Prostate gland (tissue), 2 donors: ENCODE measurements around the gene LIG1. TPM values are rescaled to one million over a fixed set of nuclear protein-coding genes. Genes with fewer than 3 reads are reported as not detected.
"Not testable (repeated sequence)": the region's sequence is repeated elsewhere in the genome, so short reads cannot be mapped to it uniquely, and the experiment has no call there.

Experiments used
- DNase-seq: peaks from one replicate; pipeline ENCODE4 v3.0.0-alpha.2; 2019; ENCODE audit warnings: low spot score
- H3K27ac ChIP-seq, 2 donors: fragments of 200-600 bp; sonication (generic); 2 replicates each; pipeline ENCODE4 v1.5.1; 2017 to 2019
- H3K27me3 ChIP-seq: fragments of 200-600 bp; sonication (generic); replicated peaks from 2 replicates; pipeline ENCODE4 v1.5.1; 2019; ENCODE audit not compliant: insufficient read depth
- H3K36me3 ChIP-seq, 2 donors: fragments of 200-600 bp; sonication (generic); 1 replicate in 1 of 2; 2 replicates in 1 of 2; pipeline versions ENCODE4 v1.5.1 to v1.8.1; 2017 to 2019
- H3K4me1 ChIP-seq: fragments of 200-600 bp; sonication (generic); replicated peaks from 2 replicates; pipeline ENCODE4 v1.5.1; 2019
- H3K4me3 ChIP-seq, 2 donors: fragments of 200-600 bp; sonication (generic); 2 replicates each; pipeline ENCODE4 v1.5.1; 2017 to 2019
- H3K9me3 ChIP-seq: fragments of 200-600 bp; sonication (generic); 2 replicates; pipeline ENCODE4 v1.5.1; 2017
- POLR2A ChIP-seq: fragments of 450-650 bp; IDR thresholded peaks from one replicate; pipeline ENCODE4 v1.6.1; 2016; ENCODE audit warnings: antibody characterized with exemption, mild to moderate bottlenecking
- POLR2AphosphoS5 ChIP-seq: sonication (generic); formaldehyde crosslinking; IDR thresholded peaks from one replicate; pipeline ENCODE4 v1.6.1; 2017; ENCODE audit warnings: antibody characterized with exemption
- WGBS: methylation state at CpG from one replicate; pipeline ENCODE4 v1.1.5; 2018; 5-methylcytosine and 5-hydroxymethylcytosine counted together
- intact Hi-C: fragments of 100-400 bp; cut with DNase I; formaldehyde crosslinking; loops from one replicate; pipeline ENCODE4 v1.14.2; 2022
- total RNA-seq, 2 donors: library from RNA; depleted of rRNA; stranded (reverse); fragments of >200 nt; gene quantifications; one replicate each; pipeline ENCODE4 v1.1.0, GENCODE V29; 2016
- TF ChIP-seq, protein P1 (sequence below), 4 experiments: fragments of 200-600 bp in 2 of 4; fragments of 450-650 bp in 2 of 4; sonication (generic) in 2 of 4; IDR thresholded peaks; 1 replicate in 3 of 4; 2 replicates in 1 of 4; pipeline ENCODE4 v1.5.1; 2016 to 2019; ENCODE audit warnings: antibody characterized with exemption in 4 of 4, mild to moderate bottlenecking in 2 of 4, moderate library complexity in 2 of 4

Gene LIG1
- total RNA-seq, 2 donors from 2014 or later = 30.6 to 58.7 TPM

DNA sequence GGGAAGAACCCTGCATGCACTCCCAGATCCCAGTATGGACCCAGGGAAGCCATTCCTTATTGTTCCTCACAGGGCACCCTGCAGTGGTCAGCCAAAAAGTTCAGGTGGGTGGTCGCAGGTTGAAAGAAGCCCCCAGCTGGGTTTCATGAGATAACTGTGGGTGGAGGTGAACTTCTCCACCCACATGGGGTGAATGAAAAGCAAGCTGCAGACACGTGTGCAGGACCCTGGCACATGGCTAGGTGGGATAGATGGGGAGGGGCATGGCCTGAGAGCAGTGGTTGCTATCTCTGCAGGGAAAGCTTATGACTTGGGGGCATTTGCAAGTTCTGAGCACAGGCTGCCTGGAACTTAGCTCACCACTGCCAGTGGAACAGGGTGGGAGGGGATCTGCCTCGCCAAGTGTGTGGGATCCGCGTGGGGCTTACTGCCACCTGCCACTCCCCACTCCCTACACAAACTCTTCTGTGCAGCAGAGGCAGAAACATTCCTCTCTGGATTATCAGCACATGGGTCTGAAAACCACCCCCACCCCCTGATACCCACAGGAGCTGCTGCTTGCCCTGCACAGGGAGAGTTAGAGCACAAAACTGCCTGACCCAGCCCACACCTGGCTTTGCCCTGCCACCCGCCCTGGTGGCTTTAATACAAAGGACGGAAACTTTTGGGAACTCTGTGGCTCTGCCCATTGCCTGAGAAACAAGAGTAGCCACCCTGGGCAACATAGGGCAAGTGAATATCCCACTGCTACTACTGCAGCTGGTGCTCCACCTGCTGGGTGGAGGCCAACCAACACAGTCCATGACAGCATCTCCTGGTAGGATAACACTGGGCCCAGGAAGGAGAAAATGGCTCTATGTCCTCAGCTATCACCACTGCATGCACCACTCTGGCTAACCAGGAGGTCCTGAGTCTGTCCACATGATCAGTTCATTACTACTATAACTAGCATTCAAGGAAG lies 84.0 kb downstream of the LIG1 start:
- no peak for DNase-seq
- H3K36me3 ChIP-seq = no peaks in the 10 kb centered on the region
- no peaks in the 10 kb centered on the region for H3K27me3 ChIP-seq
- intact Hi-C loops = no loop called here
- WGBS = 95% methylated on average over 7 of the region's 7 CpGs
- H3K4me1 ChIP-seq = no peaks in the 10 kb centered on the region
- no peaks in the 10 kb centered on the region for H3K9me3 ChIP-seq
- H3K27ac ChIP-seq = peak overlapping the region in 1 of 2 donors; percentile 29
- no peak overlapping the region for H3K4me3 ChIP-seq
- TF ChIP-seq, protein P1, sequence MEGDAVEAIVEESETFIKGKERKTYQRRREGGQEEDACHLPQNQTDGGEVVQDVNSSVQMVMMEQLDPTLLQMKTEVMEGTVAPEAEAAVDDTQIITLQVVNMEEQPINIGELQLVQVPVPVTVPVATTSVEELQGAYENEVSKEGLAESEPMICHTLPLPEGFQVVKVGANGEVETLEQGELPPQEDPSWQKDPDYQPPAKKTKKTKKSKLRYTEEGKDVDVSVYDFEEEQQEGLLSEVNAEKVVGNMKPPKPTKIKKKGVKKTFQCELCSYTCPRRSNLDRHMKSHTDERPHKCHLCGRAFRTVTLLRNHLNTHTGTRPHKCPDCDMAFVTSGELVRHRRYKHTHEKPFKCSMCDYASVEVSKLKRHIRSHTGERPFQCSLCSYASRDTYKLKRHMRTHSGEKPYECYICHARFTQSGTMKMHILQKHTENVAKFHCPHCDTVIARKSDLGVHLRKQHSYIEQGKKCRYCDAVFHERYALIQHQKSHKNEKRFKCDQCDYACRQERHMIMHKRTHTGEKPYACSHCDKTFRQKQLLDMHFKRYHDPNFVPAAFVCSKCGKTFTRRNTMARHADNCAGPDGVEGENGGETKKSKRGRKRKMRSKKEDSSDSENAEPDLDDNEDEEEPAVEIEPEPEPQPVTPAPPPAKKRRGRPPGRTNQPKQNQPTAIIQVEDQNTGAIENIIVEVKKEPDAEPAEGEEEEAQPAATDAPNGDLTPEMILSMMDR (IDR thresholded peaks at IDR 0.05) = no peak
- TF ChIP-seq POLR2AphosphoS5 = no peak
- no peak for TF ChIP-seq POLR2A

DNA sequence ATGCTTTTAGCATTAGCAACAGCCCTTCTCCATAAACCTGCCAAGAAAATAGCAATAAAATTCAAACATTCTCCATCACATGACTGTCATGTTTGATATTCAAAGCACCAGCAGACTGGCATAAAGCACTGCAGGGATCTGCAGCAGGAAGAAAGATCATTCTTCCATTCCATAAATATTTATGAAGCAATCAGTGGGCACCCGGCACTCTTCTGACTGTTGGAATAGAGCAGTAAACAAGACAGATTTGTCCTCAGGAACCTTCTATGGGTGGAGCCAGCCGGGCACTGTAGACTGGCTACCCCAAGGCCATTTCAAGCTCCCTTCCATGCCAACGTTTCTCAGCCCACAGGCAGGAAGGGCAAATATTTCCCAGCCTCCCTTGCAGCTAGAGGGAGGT lies 85.1 kb downstream of the LIG1 start:
- WGBS = 23% methylated on average over 3 of the region's 3 CpGs
- H3K9me3 ChIP-seq = no peaks in the 10 kb centered on the region
- no peaks in the 10 kb centered on the region for H3K4me1 ChIP-seq
- H3K4me3 ChIP-seq = no peak overlapping the region
- intact Hi-C loops = no loop called here
- no peaks in the 10 kb centered on the region for H3K36me3 ChIP-seq
- H3K27me3 ChIP-seq = no peaks in the 10 kb centered on the region
- DNase-seq = no peak
- peak overlapping the region in 1 of 2 donors; percentile 29 for H3K27ac ChIP-seq
- TF ChIP-seq, protein P1 (IDR thresholded peaks at IDR 0.05) = no peak
- TF ChIP-seq POLR2AphosphoS5 = peak; percentile 66
- TF ChIP-seq POLR2A = no peak

DNA sequence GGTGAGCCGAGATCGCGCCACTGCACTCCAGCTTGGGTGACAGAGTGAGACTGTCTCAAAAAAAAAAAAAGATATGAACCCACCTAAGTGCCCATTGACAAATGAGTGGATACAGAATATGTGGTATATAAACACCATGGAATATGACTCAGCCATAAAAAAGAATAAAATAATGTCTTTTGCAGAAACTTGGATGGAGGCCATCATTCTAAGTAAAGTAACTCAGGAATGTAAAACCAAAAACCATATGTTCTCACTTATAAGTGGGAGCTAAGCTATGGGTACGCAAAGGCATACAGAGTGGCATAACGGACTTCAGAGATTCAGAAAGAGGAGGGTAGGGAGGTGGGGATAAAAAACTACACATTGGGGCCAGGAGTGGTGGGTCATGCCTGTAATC lies 89.0 kb downstream of the LIG1 start:
- TF ChIP-seq, protein P1 (IDR thresholded peaks at IDR 0.05) = no peak
- no peak for TF ChIP-seq POLR2A
- TF ChIP-seq POLR2AphosphoS5 = no peak
- Histone ChIP-seq H3K9me3 (no peaks in the 10 kb centered on the region), H3K4me1 (no peaks in the 10 kb centered on the region), H3K4me3 (no peak overlapping the region), H3K36me3 (no peaks in the 10 kb centered on the region), H3K27ac (no peak overlapping the region), H3K27me3 (no peaks in the 10 kb centered on the region)
- WGBS = 89% methylated on average over 5 of the region's 5 CpGs
- DNase-seq = no peak
- intact Hi-C loops = no loop called here

DNA sequence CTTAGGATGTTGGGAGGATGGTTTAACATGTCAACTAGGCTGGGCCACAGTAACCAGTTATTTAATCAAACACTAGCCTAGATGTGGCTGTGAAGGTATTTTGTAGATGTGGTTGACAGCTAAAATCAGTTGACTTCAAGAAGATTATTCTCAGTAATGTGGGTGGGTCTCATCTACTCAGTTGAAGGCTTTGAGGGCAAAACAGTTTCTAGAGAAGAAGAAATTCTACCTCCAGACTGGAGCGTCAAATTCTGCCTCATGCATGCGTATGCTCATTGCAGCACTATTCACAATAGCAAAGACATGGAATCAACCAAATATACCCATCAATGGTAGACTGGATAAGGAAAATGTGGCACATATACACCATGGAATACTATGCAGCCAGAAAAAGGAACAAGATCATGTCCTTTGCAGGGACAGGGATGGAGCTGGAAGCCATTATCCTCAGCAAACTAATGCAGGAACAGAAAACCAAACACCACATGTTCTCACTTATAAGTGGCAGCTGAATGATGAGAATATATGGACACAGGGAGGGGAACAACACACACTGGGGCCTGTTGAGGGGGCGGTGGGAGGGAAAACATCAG lies 99.9 kb downstream of the LIG1 start:
- H3K4me1 ChIP-seq, H3K27me3 ChIP-seq, H3K9me3 ChIP-seq, H3K36me3 ChIP-seq, DNase-seq, H3K4me3 ChIP-seq, H3K27ac ChIP-seq, intact Hi-C loops: not testable (repeated sequence)
- 98% methylated on average over 3 of the region's 3 CpGs for WGBS

DNA sequence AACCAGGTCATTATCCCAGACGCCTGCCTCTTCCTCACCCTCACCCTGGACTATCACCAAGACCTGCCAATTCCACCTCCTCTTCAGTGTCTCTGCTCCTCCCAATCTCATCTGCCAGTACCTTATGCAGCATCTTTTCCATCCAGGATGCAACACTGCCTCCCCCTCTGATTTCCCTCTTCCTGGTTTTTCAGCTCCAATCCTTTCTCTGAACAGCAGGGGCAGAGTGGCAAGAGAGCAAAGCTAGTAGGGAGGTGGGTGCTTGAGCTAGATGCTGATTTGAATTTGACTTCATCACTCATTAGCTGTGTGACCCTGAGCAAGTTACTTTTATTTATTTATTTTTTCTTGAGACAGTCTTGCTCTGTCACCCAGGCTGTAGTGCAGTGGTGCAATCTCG lies 100.7 kb downstream of the LIG1 start:
- H3K27me3 ChIP-seq = no peaks in the 10 kb centered on the region

More for the DNA sequence above, 100.7 kb downstream of the LIG1 start:
- H3K4me1 ChIP-seq = no peaks in the 10 kb centered on the region
- no peaks in the 10 kb centered on the region for H3K36me3 ChIP-seq
- intact Hi-C loops = no loop called here
- TF ChIP-seq POLR2AphosphoS5 (no peak), POLR2A (no peak)
- TF ChIP-seq, protein P1 (IDR thresholded peaks at IDR 0.05) = no peak
- H3K27ac ChIP-seq = no peak overlapping the region
- H3K9me3 ChIP-seq = no peaks in the 10 kb centered on the region
- 79% methylated on average over 2 of the region's 2 CpGs for WGBS
- no peak for DNase-seq
- no peak overlapping the region for H3K4me3 ChIP-seq

Other genes starting within 250 kb of the LIG1 start
- gene BSPH1, start 178.2 kb downstream of the LIG1 start, total RNA-seq = not detected
- not detected for gene ELSPBP1, start 175.7 kb downstream of the LIG1 start, total RNA-seq
- gene CABP5, start 126.3 kb downstream of the LIG1 start, total RNA-seq = not detected
- gene PLA2G4C, start 59.5 kb downstream of the LIG1 start, total RNA-seq = 10 to 100 TPM; 11.0 to 27.3 TPM
- 1 to 10 TPM; 4.1 to 7.2 TPM for gene ZSWIM9, start 336 bp upstream of the LIG1 start, total RNA-seq
- gene CARD8, start 85.6 kb upstream of the LIG1 start, total RNA-seq = 10 to 100 TPM; 12.6 to 49.0 TPM
- under 1 TPM; 0.23 to 0.74 TPM for gene ZNF114, start 99.7 kb upstream of the LIG1 start, total RNA-seq
- 10 to 100 TPM in 1 of 2 donors, 1 to 10 TPM in 1; 5.9 to 38.6 TPM for gene EMP3, start 155.2 kb upstream of the LIG1 start, total RNA-seq
- 10 to 100 TPM in 1 of 2 donors, 1 to 10 TPM in 1; 4.6 to 14.9 TPM for gene TMEM143, start 193.6 kb upstream of the LIG1 start, total RNA-seq
- gene SYNGR4, start 194.0 kb upstream of the LIG1 start, total RNA-seq = 1 to 10 TPM in 1 of 2 donors, not detected in 1; 2.8 TPM
- gene KDELR1, start 221.2 kb upstream of the LIG1 start, total RNA-seq = 100 to 1,000 TPM; 153 to 179 TPM
- gene GRIN2D, start 223.3 kb upstream of the LIG1 start, total RNA-seq = 1 to 10 TPM in 1 of 2 donors, under 1 TPM in 1; 0.73 to 1.8 TPM